Sigmoid colon (tissue), 7 donors: ENCODE results near the gene SERPINB6. TPM values are rescaled to one million over a fixed set of nuclear protein-coding genes. Genes with fewer than 3 reads are reported as not detected.

ENCODE experiments used
- DNase-seq: peaks from one replicate; pipeline ENCODE4 v3.0.0-alpha.2; 2019
- H3K27ac ChIP-seq, 4 donors: fragments of 200-600 bp; sonication (generic); one replicate each; pipeline ENCODE4 v1.5.1; 2016 to 2019; ENCODE audit warnings: mild to moderate bottlenecking in 1 of 4
- H3K27me3 ChIP-seq, 3 donors: fragments of 200-600 bp; sonication (generic); one replicate each; pipeline ENCODE4 v1.5.1; 2019; ENCODE audit warnings: mild to moderate bottlenecking in 1 of 3
- H3K36me3 ChIP-seq, 4 donors: fragments of 200-600 bp; sonication (generic); one replicate each; pipeline ENCODE4 v1.5.1; 2016 to 2019
- H3K4me1 ChIP-seq, 4 donors: fragments of 200-600 bp; sonication (generic); one replicate each; pipeline ENCODE4 v1.5.1; 2017 to 2019
- H3K4me3 ChIP-seq, 4 donors: fragments of 200-600 bp; sonication (generic); one replicate each; pipeline ENCODE4 v1.5.1; 2017 to 2019; ENCODE audit warnings: mild to moderate bottlenecking in 2 of 4, moderate library complexity in 1 of 4
- H3K9me3 ChIP-seq, 4 donors: fragments of 200-600 bp in 3 of 4; sonication (generic) in 3 of 4; one replicate each; pipeline versions ENCODE4 v1.5.1 to v1.6.1; 2013 to 2019
- CTCF ChIP-seq, 4 experiments: fragments of 450-650 bp in 3 of 4; fragments of 200-600 bp in 1 of 4; IDR thresholded peaks; one replicate each; pipeline ENCODE4 v1.5.1; 2016 to 2019; ENCODE audit warnings: antibody characterized with exemption in 4 of 4, mild to moderate bottlenecking in 3 of 4, moderate library complexity in 2 of 4
- EP300 ChIP-seq, 4 donors: sonication (generic); formaldehyde crosslinking; IDR thresholded peaks; one replicate each; pipeline ENCODE4 v1.6.1; 2017; ENCODE audit warnings: antibody characterized with exemption in 4 of 4
- POLR2A ChIP-seq, 2 donors: fragments of 450-650 bp; IDR thresholded peaks; one replicate each; pipeline ENCODE4 v1.6.1; 2016; ENCODE audit warnings: antibody characterized with exemption in 2 of 2, mild to moderate bottlenecking in 2 of 2, moderate library complexity in 2 of 2
- POLR2AphosphoS5 ChIP-seq, 4 donors: sonication (generic); formaldehyde crosslinking; IDR thresholded peaks; one replicate each; pipeline ENCODE4 v1.6.1; 2017; ENCODE audit warnings: antibody characterized with exemption in 4 of 4
- WGBS, 2 donors: extraction: QIAGEN DNeasy Blood & Tissue Kit; methylation state at CpG; one replicate each; pipeline ENCODE4 v1.1.7; 2013; 5-methylcytosine and 5-hydroxymethylcytosine counted together
- intact Hi-C: fragments of 100-400 bp; cut with DNase I; formaldehyde crosslinking; loops from one replicate; pipeline ENCODE4 v1.15.1; 2023
- polyA plus RNA-seq, 3 donors: library from polyadenylated mRNA; stranded (reverse); fragments of 200-250 nt; gene quantifications; one replicate each; pipeline ENCODE4 v1.2.3, GENCODE V29; 2013
- total RNA-seq, 4 donors: library from RNA; depleted of rRNA; stranded (reverse); fragments of >200 nt; gene quantifications; one replicate each; pipeline ENCODE4 v1.1.0, GENCODE V29; 2016
- donor health status: healthy with polysubstance abuse.
- donor health status: Bipolar disorder and iron deficiency.
- donor health status: healthy.

SERPINB6 gene
- total and polyA plus RNA-seq, 7 donors: 150 to 207 (median 178) TPM

GRCh38 chr6:2939315-2940009 is 31.9 kb downstream of the SERPINB6 start:
- H3K36me3 ChIP-seq: no peaks in the 10 kb centered on the region
- no peaks in the 10 kb centered on the region for H3K27me3 ChIP-seq
- no peaks in the 10 kb centered on the region for H3K9me3 ChIP-seq
- 97 to 98% methylated on average over 34 of the region's 34 CpGs for WGBS, 2 donors
- no peaks in the 10 kb centered on the region for H3K4me1 ChIP-seq
- DNase-seq: peak; percentile 59
- no peak for TF ChIP-seq POLR2A (IDR thresholded peaks at IDR 0.05)
- TF ChIP-seq EP300 (IDR thresholded peaks at IDR 0.05): no peak
- no peak for TF ChIP-seq CTCF (IDR thresholded peaks at IDR 0.05)
- no peak for TF ChIP-seq POLR2AphosphoS5 (IDR thresholded peaks at IDR 0.05)
- intact Hi-C loops: no loop called here
- H3K27ac ChIP-seq: no peak overlapping the region
- H3K4me3 ChIP-seq: no peak overlapping the region

GRCh38 chr6:2938632-2939083 is 32.7 kb downstream of the SERPINB6 start:
- no peaks in the 10 kb centered on the region for H3K9me3 ChIP-seq
- no peak overlapping the region for H3K4me3 ChIP-seq
- no peaks in the 10 kb centered on the region for H3K27me3 ChIP-seq
- 34 to 79% methylated on average over 9 of the region's 9 CpGs for WGBS, 2 donors
- H3K36me3 ChIP-seq: no peaks in the 10 kb centered on the region
- H3K27ac ChIP-seq: no peak overlapping the region
- H3K4me1 ChIP-seq: no peaks in the 10 kb centered on the region
- DNase-seq: no peak
- TF ChIP-seq POLR2AphosphoS5 (IDR thresholded peaks at IDR 0.05) (no peak), EP300 (IDR thresholded peaks at IDR 0.05) (no peak), POLR2A (IDR thresholded peaks at IDR 0.05) (no peak), CTCF (IDR thresholded peaks at IDR 0.05) (no peak)
- intact Hi-C loops: no loop called here

- no peaks in the 10 kb centered on the region for H3K27me3 ChIP-seq
- H3K27ac ChIP-seq: no peak overlapping the region
- no peaks in the 10 kb centered on the region for H3K36me3 ChIP-seq
- H3K4me3 ChIP-seq: no peak overlapping the region
- no peak for TF ChIP-seq POLR2AphosphoS5 (IDR thresholded peaks at IDR 0.05)
- TF ChIP-seq EP300 (IDR thresholded peaks at IDR 0.05): no peak
- no peak for TF ChIP-seq CTCF (IDR thresholded peaks at IDR 0.05)
- no peak for TF ChIP-seq POLR2A (IDR thresholded peaks at IDR 0.05)
- intact Hi-C loops: no loop called here
- H3K4me1 ChIP-seq: no peaks in the 10 kb centered on the region
- WGBS, 2 donors: 49 to 79% methylated on average over 16 of the region's 16 CpGs
- DNase-seq: no peak
- no peaks in the 10 kb centered on the region for H3K9me3 ChIP-seq
These were observed 33.2 kb downstream of the SERPINB6 start for GRCh38 chr6:2938004-2938631.

- no peaks in the 10 kb centered on the region for H3K27me3 ChIP-seq
- no peak for DNase-seq
- WGBS, 2 donors: 92 to 95% methylated on average over 3 of the region's 3 CpGs
- no peaks in the 10 kb centered on the region for H3K9me3 ChIP-seq
- H3K36me3 ChIP-seq: no peaks in the 10 kb centered on the region
- TF ChIP-seq POLR2AphosphoS5 (IDR thresholded peaks at IDR 0.05): no peak
- no peak for TF ChIP-seq POLR2A (IDR thresholded peaks at IDR 0.05)
- no peak for TF ChIP-seq EP300 (IDR thresholded peaks at IDR 0.05)
- TF ChIP-seq CTCF (IDR thresholded peaks at IDR 0.05): no peak
- H3K4me1 ChIP-seq: no peaks in the 10 kb centered on the region
- H3K4me3 ChIP-seq: no peak overlapping the region
- intact Hi-C loops: no loop called here
- H3K27ac ChIP-seq: no peak overlapping the region
These were observed 33.8 kb downstream of the SERPINB6 start for GRCh38 chr6:2937627-2938003.
